ENCODE results near the gene ABR. TPM values are rescaled to one million over a fixed set of nuclear protein-coding genes. Genes with fewer than 3 reads are reported as not detected.

ABR gene
- total and polyA plus RNA-seq, 8 donors = 59.0 to 187 (median 80.5) TPM

GRCh38 chr17:1026599-1026975, 153.2 kb downstream of the ABR start:
- H3K27ac ChIP-seq = no peak overlapping the region
- no peak overlapping the region for H3K4me3 ChIP-seq
- ATAC-seq (no peak), DNase-seq (no peak)
- H3K27me3 ChIP-seq = no peaks in the 10 kb centered on the region
- no peaks in the 10 kb centered on the region for H3K9me3 ChIP-seq
- intact Hi-C loops (cut with DNase I) = no loop called here
- H3K36me3 ChIP-seq = peaks cover 0 to 76% of the 10 kb centered on the region in 2 donors
- peaks cover 4 to 20% of the 10 kb centered on the region in 2 donors for H3K4me1 ChIP-seq
- TF ChIP-seq CTCF (IDR thresholded peaks at IDR 0.05) = no peak

GRCh38 chr17:1025733-1026598, 153.8 kb downstream of the ABR start:
- H3K4me1 ChIP-seq = peaks cover 4 to 14% of the 10 kb centered on the region in 2 donors
- DNase-seq = peak in 1 of 4 donors; percentile 69
- intact Hi-C loops (cut with DNase I) = no loop called here
- no peak for TF ChIP-seq CTCF (IDR thresholded peaks at IDR 0.05)
- H3K4me3 ChIP-seq = no peak overlapping the region
- ATAC-seq = no peak
- H3K27me3 ChIP-seq = no peaks in the 10 kb centered on the region
- H3K27ac ChIP-seq = no peak overlapping the region
- peaks cover 0 to 72% of the 10 kb centered on the region in 2 donors for H3K36me3 ChIP-seq
- H3K9me3 ChIP-seq = no peaks in the 10 kb centered on the region

GRCh38 chr17:1024076-1024475, 155.7 kb downstream of the ABR start:
- Histone ChIP-seq H3K9me3 (no peaks in the 10 kb centered on the region), H3K27me3 (no peaks in the 10 kb centered on the region), H3K36me3 (peaks cover 0 to 78% of the 10 kb centered on the region in 2 donors), H3K4me3 (no peak overlapping the region), H3K4me1 (peaks cover 0 to 8% of the 10 kb centered on the region in 2 donors), H3K27ac (no peak overlapping the region)
- ATAC-seq (no peak), DNase-seq (peak in 1 of 4 donors; percentile 70)
- no peak for TF ChIP-seq CTCF (IDR thresholded peaks at IDR 0.05)
- intact Hi-C loops (cut with DNase I) = no loop called here

GRCh38 chr17:1022278-1023024, 157.3 kb downstream of the ABR start:
- no peaks in the 10 kb centered on the region for H3K27me3 ChIP-seq
- H3K36me3 ChIP-seq = peaks cover 0 to 76% of the 10 kb centered on the region in 2 donors
- peak in 2 of 4 donors; percentile 41 to 81 for DNase-seq
- intact Hi-C loops (cut with DNase I) = no loop called here
- peaks cover 0 to 13% of the 10 kb centered on the region in 2 donors for H3K4me1 ChIP-seq
- H3K9me3 ChIP-seq = no peaks in the 10 kb centered on the region
- ATAC-seq = no peak
- TF ChIP-seq CTCF (IDR thresholded peaks at IDR 0.05) = no peak
- H3K4me3 ChIP-seq = no peak overlapping the region
- H3K27ac ChIP-seq = no peak overlapping the region

- TF ChIP-seq CTCF (IDR thresholded peaks at IDR 0.05) = no peak
- intact Hi-C loops (cut with DNase I) = no loop called here
- ATAC-seq (no peak), DNase-seq (peak in 1 of 4 donors; percentile 66)
- H3K4me3 ChIP-seq = no peak overlapping the region
- H3K4me1 ChIP-seq = peaks cover 0 to 13% of the 10 kb centered on the region in 2 donors
- no peaks in the 10 kb centered on the region for H3K27me3 ChIP-seq
- H3K27ac ChIP-seq = no peak overlapping the region
- peaks cover 0 to 72% of the 10 kb centered on the region in 2 donors for H3K36me3 ChIP-seq
- H3K9me3 ChIP-seq = no peaks in the 10 kb centered on the region
Observed at GRCh38 chr17:1021147-1021546, 158.6 kb downstream of the ABR start.
